HCT116 (cell line): ENCODE measurements around the gene TMEM45A. TPM values are rescaled to one million over a fixed set of nuclear protein-coding genes. Genes with fewer than 3 reads are reported as not detected.

ENCODE experiments used
- ATAC-seq: fragments of 200-7000 bp; cut with Tn5 transposase; 2 replicates; pipeline ENCODE4 v1.9.1; 2020; ENCODE audit warnings: mild to moderate bottlenecking, moderate library complexity
- BruUV-seq: library from RNA; stranded (reverse); fragments of 400-500 nt; replicated peaks from 2 replicates; lab custom pipeline; 2021; lab: Mats Ljungman, UMichigan
- CTCF ChIA-PET: fragments of 300-600 bp; sonication (Branson Sonifier 250); formaldehyde crosslinking; loops from one replicate; lab custom pipeline; 2021; ENCODE audit warnings: antibody characterized with exemption; lab: Charles Lee
- POLR2A ChIA-PET: fragments of 300-600, 350-600 bp; sonication (Branson Sonifier 250); formaldehyde crosslinking; loops from one replicate; lab custom pipeline; 2021; ENCODE audit warnings: antibody characterized with exemption; lab: Charles Lee
- RAD21 ChIA-PET, 2 experiments: fragments of 300-600 bp; sonication (Branson Sonifier 250); formaldehyde crosslinking; loops; one replicate each; lab custom pipeline; 2023; ENCODE audit warnings: low total read pairs in 2 of 2; ENCODE audit not compliant: uncharacterized antibody in 2 of 2, unreplicated experiment in 2 of 2, low non-redundant PET in 1 of 2; lab: Charles Lee
- DNase-seq: peaks from one replicate; pipeline ENCODE4 v3.0.0-alpha.2; 2010; ENCODE audit warnings: low read depth, low spot score
- H2AFZ ChIP-seq: fragments of 200-600 bp; shearing (Covaris generic), sonication (generic); 2 replicates; pipeline ENCODE4 v1.6.1; 2017; ENCODE audit warnings: low read depth, mixed run types, mixed read lengths, antibody characterized with exemption, low read length; ENCODE audit not compliant: poor library complexity, severe bottlenecking
- H3K27ac ChIP-seq: 2 replicates; pipeline ENCODE4 v1.5.1; 2012; ENCODE audit warnings: low read depth, low read length
- H3K27me3 ChIP-seq: fragments of 200-600 bp; sonication (generic); 2 replicates; pipeline ENCODE4 v1.6.1; 2016; ENCODE audit warnings: mixed run types, low read length, mixed read lengths; ENCODE audit not compliant: insufficient read depth
- H3K36me3 ChIP-seq, 2 experiments: fragments of 200-500 bp in 1 of 2; fragments of 200-600 bp in 1 of 2; sonication (Bioruptor generic) in 1 of 2; sonication (generic) in 1 of 2; 2 replicates each; pipeline versions ENCODE4 v1.5.1 to v1.6.1; 2014 to 2016; ENCODE audit warnings: low read length in 2 of 2, inconsistent platforms in 1 of 2, mixed read lengths in 1 of 2, mixed run types in 1 of 2; ENCODE audit not compliant: insufficient read depth in 2 of 2, control insufficient read depth in 1 of 2
- H3K4me1 ChIP-seq, 2 experiments: fragments of 200-600 bp in 1 of 2; sonication (generic) in 1 of 2; 2 replicates each; pipeline versions ENCODE4 v1.5.1 to v1.6.1; 2012 to 2017; ENCODE audit warnings: low read length in 2 of 2, inconsistent platforms in 1 of 2, mild to moderate bottlenecking in 1 of 2, mixed read lengths in 1 of 2, mixed run types in 1 of 2, moderate library complexity in 1 of 2; ENCODE audit not compliant: insufficient read depth in 2 of 2, control insufficient read depth in 1 of 2
- H3K4me2 ChIP-seq: fragments of 200-600 bp; sonication (generic); 2 replicates; pipeline ENCODE4 v1.6.1; 2017; ENCODE audit warnings: mixed run types, low read length, mixed read lengths
- H3K4me3 ChIP-seq, 2 experiments: fragments of 200-600 bp in 1 of 2; sonication (generic) in 1 of 2; replicated peaks in 1 of 2; 2 replicates each; pipeline ENCODE4 v1.5.1; 2011 to 2016; ENCODE audit warnings: low read length in 2 of 2, control low read depth in 1 of 2, low read depth in 1 of 2, mild to moderate bottlenecking in 1 of 2, mixed read lengths in 1 of 2, mixed run types in 1 of 2
- H3K79me2 ChIP-seq: fragments of 200-600 bp; sonication (generic); 2 replicates; pipeline ENCODE4 v1.6.1; 2017; ENCODE audit warnings: mild to moderate bottlenecking, mixed run types, low read length, moderate library complexity, mixed read lengths; ENCODE audit not compliant: insufficient read depth
- H3K9ac ChIP-seq: fragments of 200-600 bp; sonication (generic); 2 replicates; pipeline ENCODE4 v1.6.1; 2016; ENCODE audit warnings: low read length, mixed read lengths
- H3K9me2 ChIP-seq: fragments of 200-600 bp; sonication (generic), shearing (Covaris generic); 2 replicates; pipeline ENCODE4 v1.6.1; 2017; ENCODE audit warnings: mixed run types, mild to moderate bottlenecking, moderate library complexity; ENCODE audit not compliant: insufficient read depth
- H3K9me3 ChIP-seq, 2 experiments: fragments of 200-500 bp in 1 of 2; fragments of 200-600 bp in 1 of 2; sonication (Bioruptor generic) in 1 of 2; sonication (generic) in 1 of 2; 2 replicates each; pipeline ENCODE4 v1.6.1; 2014 to 2017; ENCODE audit warnings: low read length in 2 of 2, mixed read lengths in 2 of 2, inconsistent platforms in 1 of 2, low read depth in 1 of 2, mild to moderate bottlenecking in 1 of 2, mixed run types in 1 of 2, moderate library complexity in 1 of 2; ENCODE audit not compliant: control insufficient read depth in 1 of 2, insufficient read depth in 1 of 2
- H4K20me1 ChIP-seq: fragments of 200-600 bp; sonication (generic), shearing (Covaris generic); 2 replicates; pipeline ENCODE4 v1.6.1; 2017; ENCODE audit warnings: mixed run types, mild to moderate bottlenecking, moderate library complexity; ENCODE audit not compliant: insufficient read depth
- CBX3 ChIP-seq: IDR thresholded peaks from 2 replicates; pipeline ENCODE4 v1.6.1; 2012; ENCODE audit warnings: low read depth
- CEBPB ChIP-seq: IDR thresholded peaks from 2 replicates; pipeline ENCODE4 v1.6.1; 2012; ENCODE audit warnings: low read depth
- EGR1 ChIP-seq: IDR thresholded peaks from 2 replicates; pipeline ENCODE4 v1.6.1; 2012; ENCODE audit warnings: low read depth
- EZH2phosphoT487 ChIP-seq: fragments of 200-600 bp; IDR thresholded peaks from 2 replicates; pipeline ENCODE4 v1.6.1; 2018; ENCODE audit warnings: antibody characterized with exemption, borderline replicate concordance
- FOSL1 ChIP-seq: IDR thresholded peaks from 2 replicates; pipeline ENCODE4 v1.6.1; 2012; ENCODE audit warnings: low read depth
- JUND ChIP-seq: IDR thresholded peaks from 2 replicates; pipeline ENCODE4 v1.6.1; 2012
- POLR2A ChIP-seq: IDR thresholded peaks from 2 replicates; pipeline ENCODE4 v1.7.0; 2011; ENCODE audit warnings: borderline replicate concordance; ENCODE audit not compliant: insufficient read depth, insufficient read length; ENCODE audit errors: extremely low read depth
- POLR2AphosphoS5 ChIP-seq: IDR thresholded peaks from 2 replicates; pipeline ENCODE4 v1.6.1; 2011; ENCODE audit warnings: mild to moderate bottlenecking, low read depth, low read length, moderate library complexity
- RAD21 ChIP-seq: IDR thresholded peaks from 2 replicates; pipeline ENCODE4 v1.6.1; 2012; ENCODE audit warnings: low read depth, mild to moderate bottlenecking
- SIN3A ChIP-seq: IDR thresholded peaks from 2 replicates; pipeline ENCODE4 v1.6.1; 2012; ENCODE audit warnings: low read depth
- SP1 ChIP-seq: IDR thresholded peaks from 2 replicates; pipeline ENCODE4 v1.6.1; 2012; ENCODE audit warnings: low read depth
- SRF ChIP-seq: IDR thresholded peaks from 2 replicates; pipeline ENCODE4 v1.6.1; 2012; ENCODE audit warnings: low read depth
- TCF7L2 ChIP-seq: IDR thresholded peaks from 2 replicates; pipeline ENCODE4 v1.7.0; 2011; ENCODE audit warnings: borderline replicate concordance, inconsistent platforms; ENCODE audit not compliant: insufficient read depth, insufficient read length; ENCODE audit errors: extremely low read depth
- ZFX ChIP-seq: fragments of 450-650 bp; IDR thresholded peaks from 2 replicates; pipeline ENCODE4 v1.6.1; 2017
- ZNF274 ChIP-seq: fragments of 200-500 bp; sonication (Bioruptor generic); IDR thresholded peaks from 2 replicates; pipeline ENCODE4 v1.6.1; 2014; ENCODE audit warnings: mild to moderate bottlenecking, low read depth, low read length, inconsistent platforms
- intact Hi-C: fragments of 100-400 bp; cut with micrococcal nuclease; formaldehyde crosslinking; loops from 2 replicates; pipeline ENCODE4 v1.10.0; 2022
- total RNA-seq: library from RNA; stranded (reverse); gene quantifications from one replicate; pipeline ENCODE4 v1.2.1, GENCODE V29; 2021; ENCODE audit not compliant: unreplicated experiment
- TF ChIP-seq, protein P1 (sequence below): IDR thresholded peaks from 2 replicates; pipeline ENCODE4 v1.6.1; 2012
- TF ChIP-seq, protein P2 (sequence below): IDR thresholded peaks from 2 replicates; pipeline ENCODE4 v1.6.1; 2011; ENCODE audit warnings: mild to moderate bottlenecking, low read length, moderate library complexity; ENCODE audit not compliant: insufficient replicate concordance; ENCODE audit errors: extremely low read depth
- TF ChIP-seq, protein P3 (sequence below): IDR thresholded peaks from 2 replicates; pipeline ENCODE4 v1.6.1; 2012; ENCODE audit warnings: low read depth

The TMEM45A gene
- total RNA-seq, 1 experiment from 2014 or later = 5.0 TPM

DNA sequence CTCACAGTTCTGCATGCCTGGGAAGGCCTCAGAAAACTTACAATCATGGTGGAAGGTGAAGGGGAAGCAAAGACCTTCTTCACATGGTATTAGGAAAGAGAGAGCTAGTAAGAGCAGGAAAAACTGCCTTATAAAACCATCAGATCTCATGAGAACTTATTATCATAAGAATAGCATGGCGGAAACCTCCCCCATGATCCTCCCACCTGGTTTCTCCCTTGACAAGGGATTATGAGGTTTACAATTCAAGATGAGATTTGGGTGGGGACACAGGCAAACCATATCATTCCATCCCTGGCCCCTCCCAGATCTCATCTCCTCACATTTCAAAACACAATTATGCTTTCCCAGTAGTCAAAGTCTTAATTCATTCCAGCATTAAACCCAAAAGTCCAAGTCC lies 34.6 kb upstream of the TMEM45A start:
- TF ChIP-seq, protein P1, sequence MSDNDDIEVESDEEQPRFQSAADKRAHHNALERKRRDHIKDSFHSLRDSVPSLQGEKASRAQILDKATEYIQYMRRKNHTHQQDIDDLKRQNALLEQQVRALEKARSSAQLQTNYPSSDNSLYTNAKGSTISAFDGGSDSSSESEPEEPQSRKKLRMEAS = no peak
- TF ChIP-seq EGR1 (no peak), FOSL1 (no peak), EZH2phosphoT487 (no peak), JUND (no peak)
- Histone ChIP-seq H3K36me3 (no peaks in the 10 kb centered on the region), H3K4me3 (no peak overlapping the region), H3K27ac (no peak overlapping the region), H3K79me2 (no peaks in the 10 kb centered on the region), H3K9me2 (no peaks in the 10 kb centered on the region), H3K27me3 (no peaks in the 10 kb centered on the region), H3K4me2 (no peak overlapping the region), H3K9me3 (no peaks in the 10 kb centered on the region), H2AFZ (no peak overlapping the region), H3K9ac (no peak overlapping the region), H4K20me1 (no peaks in the 10 kb centered on the region), H3K4me1 (no peaks in the 10 kb centered on the region)
- no peak for ATAC-seq
- ChIA-PET RAD21 (no interaction called here), CTCF (no interaction called here), POLR2A (no interaction called here)
- no TSS peak for BruUV-seq
- intact Hi-C loops = no loop called here
- DNase-seq = no peak

DNA sequence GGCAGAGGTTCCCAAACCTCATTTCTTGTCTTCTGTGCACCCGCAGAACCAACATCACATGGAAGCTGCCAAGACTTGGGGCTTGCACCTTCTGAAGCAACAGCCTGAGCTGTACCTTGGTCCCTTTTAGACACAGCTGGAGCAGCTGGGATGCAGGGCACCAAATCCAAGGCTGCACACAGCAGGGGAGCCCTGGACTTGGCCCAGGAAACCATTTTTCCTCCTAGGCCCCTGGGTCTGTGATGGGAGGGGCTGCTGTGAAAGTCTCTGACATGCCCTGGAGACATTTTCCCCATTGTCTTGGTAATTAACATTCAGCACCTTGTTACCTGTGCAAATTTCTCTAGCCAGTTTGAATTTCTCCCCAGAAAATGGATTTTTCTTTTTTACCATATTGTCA lies 33.6 kb upstream of the TMEM45A start:
- no peak for ATAC-seq
- no TSS peak for BruUV-seq
- H3K4me2 ChIP-seq = no peak overlapping the region
- DNase-seq = no peak
- H3K36me3 ChIP-seq = no peaks in the 10 kb centered on the region
- RAD21 ChIA-PET = no interaction called here
- H3K27me3 ChIP-seq = no peaks in the 10 kb centered on the region
- POLR2A ChIA-PET = no interaction called here
- intact Hi-C loops = no loop called here
- no peak overlapping the region for H3K9ac ChIP-seq
- no peak overlapping the region for H3K4me3 ChIP-seq
- peaks cover 0 to 4% of the 10 kb centered on the region in 2 experiments; a peak in 1 of 4 replicates for H3K4me1 ChIP-seq
- no peak overlapping the region for H3K27ac ChIP-seq
- H3K9me2 ChIP-seq = no peaks in the 10 kb centered on the region
- no peaks in the 10 kb centered on the region for H3K79me2 ChIP-seq
- no peaks in the 10 kb centered on the region for H4K20me1 ChIP-seq
- no peaks in the 10 kb centered on the region for H3K9me3 ChIP-seq
- CTCF ChIA-PET = no interaction called here
- H2AFZ ChIP-seq = no peak overlapping the region
- no peak for TF ChIP-seq EGR1
- no peak for TF ChIP-seq JUND
- no peak for TF ChIP-seq FOSL1
- no peak for TF ChIP-seq ZFX
- TF ChIP-seq, protein P2, sequence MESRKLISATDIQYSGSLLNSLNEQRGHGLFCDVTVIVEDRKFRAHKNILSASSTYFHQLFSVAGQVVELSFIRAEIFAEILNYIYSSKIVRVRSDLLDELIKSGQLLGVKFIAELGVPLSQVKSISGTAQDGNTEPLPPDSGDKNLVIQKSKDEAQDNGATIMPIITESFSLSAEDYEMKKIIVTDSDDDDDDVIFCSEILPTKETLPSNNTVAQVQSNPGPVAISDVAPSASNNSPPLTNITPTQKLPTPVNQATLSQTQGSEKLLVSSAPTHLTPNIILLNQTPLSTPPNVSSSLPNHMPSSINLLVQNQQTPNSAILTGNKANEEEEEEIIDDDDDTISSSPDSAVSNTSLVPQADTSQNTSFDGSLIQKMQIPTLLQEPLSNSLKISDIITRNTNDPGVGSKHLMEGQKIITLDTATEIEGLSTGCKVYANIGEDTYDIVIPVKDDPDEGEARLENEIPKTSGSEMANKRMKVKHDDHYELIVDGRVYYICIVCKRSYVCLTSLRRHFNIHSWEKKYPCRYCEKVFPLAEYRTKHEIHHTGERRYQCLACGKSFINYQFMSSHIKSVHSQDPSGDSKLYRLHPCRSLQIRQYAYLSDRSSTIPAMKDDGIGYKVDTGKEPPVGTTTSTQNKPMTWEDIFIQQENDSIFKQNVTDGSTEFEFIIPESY = no peak
- TF ChIP-seq TCF7L2 = no peak
- no peak for TF ChIP-seq SP1
- TF ChIP-seq POLR2AphosphoS5 = no peak
- no peak for TF ChIP-seq CBX3
- no peak for TF ChIP-seq CEBPB
- no peak for TF ChIP-seq SRF
- TF ChIP-seq, protein P3, sequence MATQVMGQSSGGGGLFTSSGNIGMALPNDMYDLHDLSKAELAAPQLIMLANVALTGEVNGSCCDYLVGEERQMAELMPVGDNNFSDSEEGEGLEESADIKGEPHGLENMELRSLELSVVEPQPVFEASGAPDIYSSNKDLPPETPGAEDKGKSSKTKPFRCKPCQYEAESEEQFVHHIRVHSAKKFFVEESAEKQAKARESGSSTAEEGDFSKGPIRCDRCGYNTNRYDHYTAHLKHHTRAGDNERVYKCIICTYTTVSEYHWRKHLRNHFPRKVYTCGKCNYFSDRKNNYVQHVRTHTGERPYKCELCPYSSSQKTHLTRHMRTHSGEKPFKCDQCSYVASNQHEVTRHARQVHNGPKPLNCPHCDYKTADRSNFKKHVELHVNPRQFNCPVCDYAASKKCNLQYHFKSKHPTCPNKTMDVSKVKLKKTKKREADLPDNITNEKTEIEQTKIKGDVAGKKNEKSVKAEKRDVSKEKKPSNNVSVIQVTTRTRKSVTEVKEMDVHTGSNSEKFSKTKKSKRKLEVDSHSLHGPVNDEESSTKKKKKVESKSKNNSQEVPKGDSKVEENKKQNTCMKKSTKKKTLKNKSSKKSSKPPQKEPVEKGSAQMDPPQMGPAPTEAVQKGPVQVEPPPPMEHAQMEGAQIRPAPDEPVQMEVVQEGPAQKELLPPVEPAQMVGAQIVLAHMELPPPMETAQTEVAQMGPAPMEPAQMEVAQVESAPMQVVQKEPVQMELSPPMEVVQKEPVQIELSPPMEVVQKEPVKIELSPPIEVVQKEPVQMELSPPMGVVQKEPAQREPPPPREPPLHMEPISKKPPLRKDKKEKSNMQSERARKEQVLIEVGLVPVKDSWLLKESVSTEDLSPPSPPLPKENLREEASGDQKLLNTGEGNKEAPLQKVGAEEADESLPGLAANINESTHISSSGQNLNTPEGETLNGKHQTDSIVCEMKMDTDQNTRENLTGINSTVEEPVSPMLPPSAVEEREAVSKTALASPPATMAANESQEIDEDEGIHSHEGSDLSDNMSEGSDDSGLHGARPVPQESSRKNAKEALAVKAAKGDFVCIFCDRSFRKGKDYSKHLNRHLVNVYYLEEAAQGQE = no peak
- TF ChIP-seq RAD21 = no peak
- TF ChIP-seq SIN3A = no peak
- TF ChIP-seq ZNF274 = no peak
- no peak for TF ChIP-seq POLR2A
